Islet of Langerhans (tissue), 1 donor: ENCODE data around the gene KL.
A peak's percentile ranks its signal among the peaks of the same experiment; 100 is the strongest.

ENCODE experiments used
- FAIRE-seq: peaks from one replicate; lab custom pipeline; 2011; peaks lifted over from hg19 to GRCh38; lab: Jason Lieb, UNC

Gene KL

DNA sequence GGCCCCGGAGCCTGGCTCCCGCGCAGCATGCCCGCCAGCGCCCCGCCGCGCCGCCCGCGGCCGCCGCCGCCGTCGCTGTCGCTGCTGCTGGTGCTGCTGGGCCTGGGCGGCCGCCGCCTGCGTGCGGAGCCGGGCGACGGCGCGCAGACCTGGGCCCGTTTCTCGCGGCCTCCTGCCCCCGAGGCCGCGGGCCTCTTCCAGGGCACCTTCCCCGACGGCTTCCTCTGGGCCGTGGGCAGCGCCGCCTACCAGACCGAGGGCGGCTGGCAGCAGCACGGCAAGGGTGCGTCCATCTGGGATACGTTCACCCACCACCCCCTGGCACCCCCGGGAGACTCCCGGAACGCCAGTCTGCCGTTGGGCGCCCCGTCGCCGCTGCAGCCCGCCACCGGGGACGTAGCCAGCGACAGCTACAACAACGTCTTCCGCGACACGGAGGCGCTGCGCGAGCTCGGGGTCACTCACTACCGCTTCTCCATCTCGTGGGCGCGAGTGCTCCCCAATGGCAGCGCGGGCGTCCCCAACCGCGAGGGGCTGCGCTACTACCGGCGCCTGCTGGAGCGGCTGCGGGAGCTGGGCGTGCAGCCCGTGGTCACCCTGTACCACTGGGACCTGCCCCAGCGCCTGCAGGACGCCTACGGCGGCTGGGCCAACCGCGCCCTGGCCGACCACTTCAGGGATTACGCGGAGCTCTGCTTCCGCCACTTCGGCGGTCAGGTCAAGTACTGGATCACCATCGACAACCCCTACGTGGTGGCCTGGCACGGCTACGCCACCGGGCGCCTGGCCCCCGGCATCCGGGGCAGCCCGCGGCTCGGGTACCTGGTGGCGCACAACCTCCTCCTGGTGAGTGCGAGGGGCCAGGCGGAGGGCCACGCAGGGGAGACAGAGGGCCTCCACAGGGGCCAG, at the start of gene KL:
TSS of gene KL (plus strand) at position 10 of the 909 bp plus-strand sequence. CDS start at position 28, 18 bp downstream.
- FAIRE-seq, result no peak

DNA sequence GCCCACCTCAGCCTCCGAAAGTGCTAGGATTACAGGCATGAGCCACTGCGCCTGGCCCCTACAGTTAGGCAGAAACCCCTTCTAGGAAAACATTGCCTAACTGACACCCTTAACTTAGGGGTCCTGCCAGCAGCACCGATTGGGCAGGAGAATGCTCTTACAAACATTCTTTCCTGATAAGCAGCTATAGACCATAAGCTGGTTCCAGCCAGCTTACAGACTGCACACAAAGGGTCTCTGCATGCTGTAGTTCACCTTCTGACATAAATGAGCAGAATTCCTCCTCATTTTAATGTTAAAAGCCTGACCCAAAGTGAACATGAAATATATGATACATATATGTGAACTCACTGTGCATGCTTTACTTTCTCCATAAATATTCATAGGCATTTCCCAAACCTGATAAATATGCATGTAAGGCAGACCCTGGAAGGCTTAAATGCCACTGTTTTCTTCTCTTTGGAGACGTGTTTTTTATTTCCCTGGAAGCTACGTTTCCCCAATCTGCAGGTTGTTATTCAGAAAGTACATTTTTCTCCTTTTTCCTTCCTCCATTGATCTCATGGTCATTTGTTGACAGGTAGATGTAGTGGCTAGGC, 48.5 kb upstream of the KL start:
- no peak for FAIRE-seq

DNA sequence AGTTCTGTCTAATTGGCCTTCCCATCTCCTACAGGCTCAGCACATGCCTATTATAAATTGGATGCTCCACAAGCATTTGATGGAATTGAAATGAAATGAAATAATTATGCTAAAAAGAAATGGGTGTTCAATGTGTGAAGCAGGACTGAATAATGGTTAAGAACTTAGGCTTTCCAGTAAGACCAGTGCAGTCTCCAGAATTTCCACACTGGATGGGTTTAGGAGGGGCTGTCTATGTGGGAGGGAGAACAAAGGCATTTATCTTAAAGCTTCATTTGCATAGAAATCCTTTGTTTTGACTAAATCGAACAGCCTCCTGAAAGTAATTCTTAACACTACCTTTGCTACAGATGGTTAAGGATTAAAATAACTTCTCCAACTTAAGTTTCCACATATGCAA, 47.9 kb upstream of the KL start:
- no peak for FAIRE-seq

DNA sequence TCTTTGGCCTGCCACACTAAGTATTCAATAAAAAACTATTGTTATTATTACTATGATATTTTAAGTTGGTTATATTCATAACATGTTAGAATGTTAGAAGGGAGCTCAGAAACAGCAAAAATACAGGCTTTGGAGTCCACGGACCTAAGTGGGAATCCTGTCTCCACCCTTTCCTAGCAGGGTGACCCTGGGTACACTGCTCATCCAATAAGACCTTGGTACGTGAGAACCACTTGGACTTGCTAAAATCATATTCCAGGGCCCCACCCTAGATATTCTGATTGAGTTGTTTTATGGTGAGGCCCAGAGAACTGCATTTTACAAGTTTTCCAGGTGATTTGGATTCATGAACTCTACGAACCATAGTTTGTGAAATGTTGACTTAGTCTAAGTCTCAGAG, 47.4 kb upstream of the KL start:
- no peak for FAIRE-seq

DNA sequence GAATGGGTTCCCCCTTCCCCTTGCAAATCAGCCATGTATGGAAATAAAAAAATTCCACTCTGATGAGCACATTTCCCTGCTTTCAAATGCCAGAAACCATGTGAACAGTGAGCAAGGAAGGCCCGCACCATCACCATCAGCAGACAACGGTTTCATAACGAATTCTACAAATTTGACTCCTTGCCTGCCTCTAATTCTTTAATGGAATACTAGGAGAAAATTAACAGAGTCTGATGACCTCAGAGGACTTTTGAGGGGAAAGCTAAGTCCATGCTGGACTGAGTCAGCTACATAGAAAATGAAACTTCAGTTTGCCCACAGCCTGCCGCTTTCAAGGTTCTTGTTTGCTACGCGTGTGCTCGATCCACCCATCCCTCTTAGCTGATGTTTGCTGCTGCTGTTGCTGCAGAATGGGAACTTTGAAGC, 46.7 kb upstream of the KL start:
- no peak for FAIRE-seq

DNA sequence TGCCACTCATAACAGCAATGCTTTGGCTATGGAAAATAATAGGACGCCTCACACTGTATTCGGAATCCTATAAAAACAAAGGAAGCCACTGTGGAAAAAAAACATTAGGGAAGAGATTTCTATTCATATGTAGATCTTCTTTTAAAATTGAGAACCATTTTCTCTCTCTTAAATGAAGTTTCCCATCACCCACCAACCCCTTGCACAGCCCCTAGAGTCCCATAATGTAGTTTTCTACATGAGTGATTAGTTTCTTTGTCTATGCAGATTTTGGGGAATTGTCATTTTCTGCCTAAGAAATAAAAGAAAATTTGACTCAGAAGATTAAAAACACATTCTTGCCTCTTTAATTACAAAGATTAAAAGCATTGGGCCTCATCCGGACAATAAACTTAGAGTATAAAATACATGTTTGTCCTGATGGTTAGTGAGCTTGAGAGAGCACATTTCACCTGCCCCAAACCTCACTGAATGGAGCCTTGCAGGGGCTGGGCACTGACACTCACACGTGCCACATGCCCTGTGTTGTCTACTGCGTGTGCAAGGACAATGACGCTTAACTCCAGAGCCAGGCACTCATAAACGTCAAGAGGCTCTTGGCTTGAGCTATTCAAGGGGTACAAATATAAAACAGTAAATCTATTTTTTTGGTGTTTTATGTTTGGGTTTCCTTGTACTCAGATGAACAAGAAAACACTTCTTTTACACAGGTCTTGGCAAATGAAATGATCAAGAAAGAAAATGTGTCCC, 40.0 kb upstream of the KL start:
- no peak for FAIRE-seq

DNA sequence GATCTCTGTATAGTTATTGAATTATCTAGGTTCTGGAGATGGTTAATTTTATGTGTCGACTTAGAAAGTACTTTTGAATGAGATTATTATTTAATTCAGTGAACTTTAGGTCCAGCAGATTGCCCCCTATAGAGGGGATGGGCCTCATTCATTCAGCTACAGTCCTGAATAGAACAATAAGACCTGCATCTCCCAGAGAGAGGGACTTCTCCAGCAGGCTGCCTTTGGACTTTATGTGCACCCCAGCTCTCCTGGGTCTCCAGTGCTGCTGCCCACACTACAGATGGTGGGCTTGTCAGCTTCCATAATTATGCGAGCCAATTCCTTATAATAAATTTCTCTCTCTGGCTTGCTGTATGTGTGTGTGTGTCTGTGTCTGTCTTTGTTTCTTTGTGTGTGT, 39.3 kb upstream of the KL start:
- peak; percentile 9 for FAIRE-seq

DNA sequence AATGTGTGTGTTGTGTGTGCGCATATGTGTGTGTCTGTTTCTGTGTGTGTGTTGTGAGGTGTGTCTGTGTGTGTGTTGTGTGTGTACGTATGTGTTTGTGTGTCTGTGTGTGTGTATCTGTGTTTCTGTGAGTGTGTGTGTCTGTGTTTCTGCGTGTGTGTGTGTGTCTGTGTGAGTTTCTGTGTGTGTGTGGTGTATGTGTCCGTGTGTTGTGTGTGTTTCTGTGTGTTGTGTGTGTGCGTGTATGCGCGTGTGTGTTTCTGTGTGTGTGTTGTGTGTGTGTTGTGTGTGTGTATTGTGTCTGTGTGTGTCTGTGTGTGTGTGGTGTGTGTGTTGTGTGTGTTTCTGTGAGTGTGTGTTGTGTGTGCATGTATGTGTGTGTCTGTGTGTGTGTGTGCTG, 38.9 kb upstream of the KL start:
- FAIRE-seq, result no peak

DNA sequence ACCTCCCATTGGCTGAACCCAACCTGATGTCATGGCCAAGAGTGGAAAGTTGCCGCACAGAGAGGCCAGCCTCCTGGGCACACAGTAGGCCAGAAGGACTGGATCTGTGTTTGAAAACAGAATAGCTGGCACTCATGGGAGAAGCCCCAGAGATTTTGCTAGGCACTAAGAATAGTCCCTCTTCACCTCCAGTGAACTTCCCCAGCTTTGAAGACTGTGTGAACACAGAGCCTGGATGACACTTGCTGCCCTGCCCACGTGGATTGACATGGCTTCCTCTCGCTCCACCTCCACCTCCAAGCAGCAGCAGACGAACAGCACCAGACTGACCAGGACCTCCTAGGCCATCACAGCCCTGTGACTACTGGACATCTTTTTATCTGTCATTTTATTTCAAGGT, 37.9 kb upstream of the KL start:
- no peak for FAIRE-seq

DNA sequence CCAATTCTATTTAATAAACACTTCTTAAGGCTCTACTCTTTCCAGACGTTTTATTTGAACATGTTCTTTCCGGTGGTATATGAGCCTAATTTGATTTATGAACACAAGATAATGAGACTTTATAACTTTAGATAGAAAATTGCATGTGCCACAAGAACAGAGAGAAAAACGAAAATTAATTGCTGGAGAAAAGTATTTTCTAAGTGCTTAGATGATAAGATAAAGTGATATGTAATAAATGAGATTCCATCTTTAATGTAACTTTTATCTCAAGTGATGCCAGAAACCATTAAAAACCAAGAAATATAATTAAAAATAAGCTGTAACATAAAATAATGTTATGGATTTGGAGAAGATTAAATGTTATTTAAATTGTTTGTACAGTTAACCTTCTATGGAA, 33.2 kb upstream of the KL start:
- FAIRE-seq, result peak; percentile 73

DNA sequence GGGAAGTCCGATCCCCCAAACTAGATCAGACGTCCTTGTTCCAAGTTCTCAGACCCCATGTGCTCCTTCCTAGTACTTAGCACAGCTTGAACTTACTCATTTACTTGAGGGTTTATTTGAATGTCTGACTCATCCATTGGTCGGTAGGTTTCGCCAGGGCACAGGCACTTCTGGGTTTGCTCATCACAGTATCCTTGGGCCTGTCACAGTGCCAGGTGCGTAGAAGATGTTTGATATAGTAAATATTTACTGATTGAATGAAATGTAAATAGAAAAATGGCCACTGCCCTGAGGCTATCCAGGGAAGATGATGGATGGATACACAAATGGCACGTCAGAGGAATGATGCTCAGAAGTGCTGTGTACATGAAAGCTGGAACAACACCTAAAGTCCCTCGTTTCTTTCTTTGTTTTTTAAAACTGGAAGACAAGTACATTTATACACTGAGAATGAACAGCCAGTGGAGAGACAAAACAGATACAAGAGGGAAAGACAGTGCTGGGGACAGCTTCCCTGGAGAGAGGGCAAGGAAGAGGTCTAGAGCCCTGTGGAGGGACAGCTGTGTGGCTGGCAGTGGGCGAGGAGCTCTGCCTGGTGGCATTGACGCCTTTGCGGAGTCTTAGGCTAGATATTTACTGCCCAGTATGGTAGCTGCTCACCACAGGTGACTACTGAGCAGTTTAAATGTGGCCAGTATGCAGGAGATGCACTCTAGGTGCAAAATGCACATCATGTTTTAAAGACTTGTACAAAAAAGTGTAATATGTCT, 31.2 kb upstream of the KL start:
- FAIRE-seq, result peak; percentile 97

DNA sequence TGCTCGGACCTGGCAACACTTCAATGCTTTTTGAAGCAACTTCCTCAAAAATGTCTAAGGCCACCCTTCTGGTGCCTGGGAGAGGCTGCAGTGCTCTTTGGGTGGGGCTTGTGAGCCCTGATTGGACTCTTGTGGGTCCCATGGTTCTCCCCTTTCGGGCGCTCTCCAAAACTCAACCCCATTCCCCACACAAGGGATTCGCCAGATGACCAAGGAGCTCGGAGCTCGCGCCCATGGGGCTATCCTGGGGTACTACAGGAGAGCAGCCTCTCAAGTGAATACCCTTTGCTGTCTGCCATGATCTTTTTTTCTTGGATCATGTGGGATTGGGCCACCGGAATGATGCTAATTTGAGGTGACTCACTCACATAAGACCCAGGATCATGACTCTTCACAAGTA, 29.7 kb upstream of the KL start:
- FAIRE-seq, result no peak

DNA sequence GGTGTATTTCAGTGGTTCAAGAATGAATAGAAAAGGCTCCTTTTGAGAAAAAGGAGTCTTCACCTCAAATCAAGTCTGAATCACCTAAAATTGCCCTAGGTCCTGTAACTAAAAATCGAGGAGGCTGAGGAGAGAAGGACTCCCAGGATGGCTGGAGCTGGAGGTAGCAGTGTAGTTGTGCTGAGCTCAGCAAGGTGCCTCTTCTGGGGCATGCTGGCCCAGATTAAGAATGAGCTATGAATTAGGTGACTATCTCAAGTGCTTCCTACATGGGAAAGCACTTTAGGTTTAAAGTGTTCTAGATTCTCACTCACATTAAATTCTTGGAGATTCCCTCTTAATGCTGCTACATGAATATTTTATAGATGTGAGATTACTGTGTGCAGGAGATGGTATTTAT, 28.8 kb upstream of the KL start:
- FAIRE-seq, result no peak

DNA sequence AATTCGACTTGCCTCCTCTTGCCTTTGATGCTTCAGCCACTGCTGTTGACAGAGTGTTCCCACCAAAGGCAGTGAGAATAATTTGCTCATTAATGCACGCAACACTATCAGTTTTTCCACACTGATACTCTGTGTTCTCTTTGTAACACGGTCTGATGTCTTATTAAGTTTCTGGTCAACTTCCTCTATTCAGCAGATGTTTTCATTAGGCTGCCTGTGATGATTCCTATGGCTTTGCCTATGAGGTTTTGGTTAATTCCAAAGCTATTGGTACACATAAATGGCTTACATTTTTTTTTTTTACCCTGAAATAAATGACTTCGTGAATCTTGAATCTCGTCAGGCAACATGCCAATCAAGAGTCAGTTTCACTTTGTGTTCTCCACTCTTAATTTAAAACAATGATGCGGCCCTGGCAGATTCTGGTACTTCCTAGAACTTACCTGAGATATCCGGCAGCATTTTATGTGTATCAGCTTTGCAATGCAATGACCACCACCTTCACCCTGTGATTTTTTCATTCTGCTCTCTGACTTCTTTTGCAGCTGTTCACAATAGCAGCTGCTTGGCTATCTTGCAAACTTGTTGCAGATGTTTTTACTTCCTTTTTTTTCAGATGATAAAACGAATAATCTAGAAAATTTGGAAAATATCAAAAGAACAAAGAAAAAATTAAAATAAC, 27.5 kb upstream of the KL start:
- FAIRE-seq, result no peak

DNA sequence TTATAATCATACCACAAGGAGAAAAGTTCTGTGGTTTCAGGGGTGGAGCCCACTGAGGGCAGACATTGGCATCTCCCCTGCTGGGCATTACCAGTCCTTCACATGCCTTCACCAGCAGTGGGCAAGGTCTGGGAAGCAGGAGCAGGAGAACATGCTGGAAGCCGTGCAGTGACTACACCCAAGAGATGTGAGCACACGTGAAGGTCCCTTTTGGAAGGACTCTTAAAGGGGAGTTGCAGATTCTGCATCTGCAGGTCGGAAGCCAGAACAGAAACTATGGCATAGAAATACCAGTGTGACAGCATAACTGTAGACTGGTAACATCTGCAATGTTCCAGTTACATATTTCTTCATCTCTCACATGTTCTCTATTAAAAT, 26.9 kb upstream of the KL start:
- no peak for FAIRE-seq

DNA sequence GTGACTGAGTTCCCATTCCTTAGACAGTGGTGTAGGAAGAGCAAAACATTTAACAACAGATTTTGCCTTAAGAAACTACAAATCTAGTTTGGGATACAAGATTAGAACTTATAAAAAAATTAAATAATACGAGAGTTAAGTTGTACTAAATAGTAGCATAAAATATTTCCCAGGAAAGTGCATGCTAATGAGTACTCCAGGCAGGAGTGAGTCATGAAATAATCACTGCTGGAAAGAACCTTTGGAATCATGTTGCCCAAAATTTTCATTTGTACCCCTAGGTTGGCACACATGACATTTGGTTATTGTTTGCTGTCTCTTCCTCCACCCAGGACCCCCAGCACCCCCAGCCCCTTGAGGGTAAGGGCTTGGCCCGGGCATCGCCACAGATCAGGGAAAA, 26.3 kb upstream of the KL start:
- FAIRE-seq, result no peak

DNA sequence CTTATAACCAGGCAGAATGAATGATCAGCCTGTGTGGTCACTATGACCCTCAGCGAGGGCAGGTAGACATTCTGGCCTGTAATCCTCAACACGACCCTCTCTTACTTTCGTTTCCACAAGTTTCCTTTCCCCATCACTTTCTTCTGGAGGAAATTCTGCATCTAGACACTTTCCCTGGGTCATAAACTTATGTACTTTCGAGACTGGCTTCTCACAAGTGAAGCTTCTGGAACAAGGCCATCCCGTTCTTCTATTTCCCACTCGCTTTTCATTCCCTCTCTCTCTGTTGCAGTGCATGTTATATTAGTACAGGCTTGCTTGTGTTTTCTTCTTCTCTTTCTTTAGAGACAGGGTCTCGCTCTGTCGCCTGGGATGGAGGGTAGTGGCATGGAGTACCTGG, 23.1 kb upstream of the KL start:
- FAIRE-seq, result no peak

DNA sequence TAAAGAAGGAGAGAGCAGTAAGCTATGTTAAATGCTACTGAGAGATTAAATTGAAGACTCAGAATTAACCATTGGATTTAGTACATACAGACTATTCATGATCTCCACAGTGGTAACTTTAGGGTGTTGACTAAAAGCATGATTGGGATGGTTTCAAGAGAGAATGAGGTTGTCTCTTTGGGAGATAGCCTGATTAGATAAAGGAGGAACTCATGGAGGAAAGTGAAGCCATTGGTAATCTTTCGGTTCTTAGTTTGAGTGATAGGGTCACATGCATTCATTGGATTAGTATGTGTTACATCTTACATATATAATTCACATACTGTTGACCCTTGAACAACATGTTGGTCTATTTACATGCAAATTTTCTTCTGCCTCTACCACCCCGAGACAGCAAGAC, 18.8 kb upstream of the KL start:
- no peak for FAIRE-seq

DNA sequence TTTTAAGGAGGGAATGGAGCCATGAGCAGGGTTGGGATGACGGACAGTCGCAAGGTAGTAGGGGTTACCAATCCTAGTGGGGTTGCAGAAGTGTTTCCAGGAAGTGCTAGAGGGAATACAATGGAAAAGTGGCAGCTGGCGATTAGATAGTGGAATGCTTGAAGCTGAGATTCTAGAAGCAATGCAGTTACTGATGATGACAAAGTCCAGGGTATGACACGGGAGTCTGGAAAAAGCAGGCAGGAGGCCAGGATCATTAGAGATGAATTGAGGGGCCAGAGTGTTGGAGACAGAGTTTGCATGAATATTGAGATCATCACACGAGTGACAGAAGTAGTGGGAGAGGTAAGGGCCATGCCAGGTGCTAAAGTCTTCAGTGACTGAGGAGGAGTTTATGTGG, 17.3 kb upstream of the KL start:
- no peak for FAIRE-seq

DNA sequence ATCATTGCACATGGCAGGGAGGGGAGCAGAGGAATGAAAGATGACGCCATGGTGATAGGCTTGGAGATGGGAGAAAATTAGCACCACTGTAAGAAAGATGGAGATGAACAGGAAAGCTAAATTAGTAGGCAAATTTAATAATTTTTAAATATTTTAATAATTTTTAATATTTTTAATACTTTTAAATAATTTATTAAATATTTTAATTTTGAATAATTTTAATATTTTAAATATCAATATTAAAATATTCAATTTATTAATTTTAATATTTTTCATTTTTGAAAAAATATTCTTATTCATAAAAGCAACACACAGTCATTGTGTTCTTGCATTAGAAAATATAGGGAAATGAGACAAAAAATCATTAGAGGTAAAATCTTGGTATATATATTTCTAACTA, 15.9 kb upstream of the KL start:
- FAIRE-seq, result no peak

DNA sequence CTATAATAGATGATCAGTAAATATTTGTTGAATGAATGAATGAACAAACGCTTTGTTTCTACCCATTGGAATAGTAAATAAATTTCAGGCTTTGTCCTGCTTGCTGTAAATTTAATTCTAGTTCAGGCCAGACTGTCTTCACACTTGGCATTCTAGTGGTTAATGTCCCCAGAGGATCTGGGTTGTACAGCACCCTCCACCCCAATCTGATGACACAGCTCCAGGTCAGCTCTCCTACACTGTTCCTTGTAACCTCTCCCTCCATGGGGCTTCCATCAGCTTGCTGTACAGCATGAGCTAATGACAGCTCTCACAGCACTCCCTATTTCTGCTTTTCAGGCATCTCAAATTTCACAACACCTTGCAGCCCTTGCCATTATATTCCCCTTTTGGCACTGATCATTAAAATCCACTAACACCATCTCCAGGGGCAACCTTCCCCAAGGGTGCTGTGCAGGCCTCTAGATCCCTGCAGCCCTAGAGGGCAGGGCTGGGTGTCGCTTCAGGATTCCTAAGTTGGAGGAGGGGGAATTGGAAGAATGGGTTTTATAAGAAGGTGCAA, 12.7 kb upstream of the KL start:
- no peak for FAIRE-seq

DNA sequence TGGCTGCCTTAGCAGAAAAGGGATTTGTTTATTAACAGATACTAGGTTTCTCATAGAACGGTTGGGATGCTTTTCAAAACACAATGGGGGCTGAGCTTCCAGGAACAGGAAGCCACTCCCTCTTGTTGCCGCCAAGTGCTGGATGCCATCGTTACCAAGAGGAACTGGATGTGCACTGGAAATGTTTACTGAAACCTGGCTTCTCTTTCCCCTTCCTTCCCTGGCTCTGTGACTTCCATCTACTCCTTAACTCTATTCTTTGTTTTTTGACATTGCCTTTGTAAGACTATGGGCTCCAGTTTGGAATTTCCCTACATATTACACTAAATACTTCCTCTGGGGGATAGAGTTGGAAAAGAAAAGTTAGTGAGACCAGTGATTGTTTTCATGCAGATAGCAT, 11.7 kb upstream of the KL start:
- FAIRE-seq, result no peak
